ENCODE results near the gene DEFB123.
"Not testable (repeated sequence)": the region's sequence is repeated elsewhere in the genome, so short reads cannot be mapped to it uniquely, and the experiment has no call there.

The DEFB123 gene

GRCh38 chr20:31440012-31440659, at the start of gene DEFB123:
Gene DEFB123, plus strand, starts transcription at chr20:31440632. Its CDS starts 67 bp downstream, at chr20:31440699.
- Histone ChIP-seq H3K4me1 (ENCODE audit: control insufficient read depth, low read depth, low read length) (no peaks in the 10 kb centered on the region), H3K36me3 (ENCODE audit: control insufficient read depth, low read depth, low read length) (no peaks in the 10 kb centered on the region), H3K9me3 (ENCODE audit: control insufficient read depth, low read depth, low read length) (peaks cover 56% of the 10 kb centered on the region), H3K27ac (ENCODE audit: low read length) (no peak within 1 kb of the TSS), H3K9ac (ENCODE audit: low read length) (no peak within 1 kb of the TSS), H3K27me3 (ENCODE audit: control insufficient read depth, insufficient read depth, low read length) (no peaks in the 10 kb centered on the region), H3K4me3 (ENCODE audit: low read length) (no peak within 1 kb of the TSS)

- H3K27ac ChIP-seq (ENCODE audit: low read length) = no peak overlapping the region
- no peaks in the 10 kb centered on the region for H3K27me3 ChIP-seq (ENCODE audit: control insufficient read depth, insufficient read depth, low read length)
- peaks cover 52% of the 10 kb centered on the region for H3K9me3 ChIP-seq (ENCODE audit: control insufficient read depth, low read depth, low read length)
- H3K9ac ChIP-seq (ENCODE audit: low read length) = no peak overlapping the region
- H3K36me3 ChIP-seq (ENCODE audit: control insufficient read depth, low read depth, low read length) = no peaks in the 10 kb centered on the region
- H3K4me1 ChIP-seq (ENCODE audit: control insufficient read depth, low read depth, low read length) = no peaks in the 10 kb centered on the region
- H3K4me3 ChIP-seq (ENCODE audit: low read length) = no peak overlapping the region
Measured at GRCh38 chr20:31392836-31393235, 47.6 kb upstream of the DEFB123 start.

- H3K27ac ChIP-seq (ENCODE audit: low read length) = no peak overlapping the region
Measured at GRCh38 chr20:31394900-31395299, 45.5 kb upstream of the DEFB123 start.

GRCh38 chr20:31403886-31404285, 36.5 kb upstream of the DEFB123 start:
- no peaks in the 10 kb centered on the region for H3K36me3 ChIP-seq (ENCODE audit: control insufficient read depth, low read depth, low read length)
- H3K9me3 ChIP-seq (ENCODE audit: control insufficient read depth, low read depth, low read length) = peaks cover 68% of the 10 kb centered on the region
- H3K27me3 ChIP-seq (ENCODE audit: control insufficient read depth, insufficient read depth, low read length) = no peaks in the 10 kb centered on the region
- no peak overlapping the region for H3K9ac ChIP-seq (ENCODE audit: low read length)
- H3K4me1 ChIP-seq (ENCODE audit: control insufficient read depth, low read depth, low read length) = no peaks in the 10 kb centered on the region
- H3K27ac ChIP-seq (ENCODE audit: low read length) = no peak overlapping the region
- no peak overlapping the region for H3K4me3 ChIP-seq (ENCODE audit: low read length)

More at GRCh38 chr20:31394900-31395299, 45.5 kb upstream of the DEFB123 start:
- no peaks in the 10 kb centered on the region for H3K27me3 ChIP-seq (ENCODE audit: control insufficient read depth, insufficient read depth, low read length)
- no peaks in the 10 kb centered on the region for H3K36me3 ChIP-seq (ENCODE audit: control insufficient read depth, low read depth, low read length)
- peaks cover 48% of the 10 kb centered on the region for H3K9me3 ChIP-seq (ENCODE audit: control insufficient read depth, low read depth, low read length)
- H3K4me3 ChIP-seq (ENCODE audit: low read length) = no peak overlapping the region
- no peaks in the 10 kb centered on the region for H3K4me1 ChIP-seq (ENCODE audit: control insufficient read depth, low read depth, low read length)
- no peak overlapping the region for H3K9ac ChIP-seq (ENCODE audit: low read length)

GRCh38 chr20:31406115-31406514, 34.3 kb upstream of the DEFB123 start, which contains the start of gene DEFB121:
Gene DEFB121, minus strand, starts transcription at chr20:31406215. Its CDS starts 63 bp downstream, at chr20:31406152.
- H3K27ac ChIP-seq (ENCODE audit: low read length) = no peak within 1 kb of the TSS
- H3K4me1 ChIP-seq (ENCODE audit: control insufficient read depth, low read depth, low read length) = no peaks in the 10 kb centered on the region
- H3K27me3 ChIP-seq (ENCODE audit: control insufficient read depth, insufficient read depth, low read length) = no peaks in the 10 kb centered on the region
- no peak within 1 kb of the TSS for H3K4me3 ChIP-seq (ENCODE audit: low read length)
- no peak within 1 kb of the TSS for H3K9ac ChIP-seq (ENCODE audit: low read length)
- H3K9me3 ChIP-seq (ENCODE audit: control insufficient read depth, low read depth, low read length) = peaks cover 66% of the 10 kb centered on the region
- H3K36me3 ChIP-seq (ENCODE audit: control insufficient read depth, low read depth, low read length) = no peaks in the 10 kb centered on the region

GRCh38 chr20:31410011-31410410, 30.4 kb upstream of the DEFB123 start:
- Histone ChIP-seq H3K4me1 (ENCODE audit: control insufficient read depth, low read depth, low read length) (no peaks in the 10 kb centered on the region), H3K27me3 (ENCODE audit: control insufficient read depth, insufficient read depth, low read length) (no peaks in the 10 kb centered on the region), H3K27ac (ENCODE audit: low read length) (no peak overlapping the region), H3K36me3 (ENCODE audit: control insufficient read depth, low read depth, low read length) (no peaks in the 10 kb centered on the region), H3K4me3 (ENCODE audit: low read length) (no peak overlapping the region), H3K9me3 (ENCODE audit: control insufficient read depth, low read depth, low read length) (peaks cover 71% of the 10 kb centered on the region), H3K9ac (ENCODE audit: low read length) (no peak overlapping the region)

- no peaks in the 10 kb centered on the region for H3K36me3 ChIP-seq (ENCODE audit: control insufficient read depth, low read depth, low read length)
- H3K4me3 ChIP-seq (ENCODE audit: low read length) = no peak overlapping the region
- no peak overlapping the region for H3K9ac ChIP-seq (ENCODE audit: low read length)
- H3K27ac ChIP-seq (ENCODE audit: low read length) = no peak overlapping the region
- H3K9me3 ChIP-seq (ENCODE audit: control insufficient read depth, low read depth, low read length) = peaks cover 62% of the 10 kb centered on the region
- H3K27me3 ChIP-seq (ENCODE audit: control insufficient read depth, insufficient read depth, low read length) = no peaks in the 10 kb centered on the region
- H3K4me1 ChIP-seq (ENCODE audit: control insufficient read depth, low read depth, low read length) = no peaks in the 10 kb centered on the region
Measured at GRCh38 chr20:31414381-31414780, 26.1 kb upstream of the DEFB123 start.

GRCh38 chr20:31415653-31416052, 24.8 kb upstream of the DEFB123 start:
- no peak overlapping the region for H3K9ac ChIP-seq (ENCODE audit: low read length)
- H3K4me3 ChIP-seq (ENCODE audit: low read length) = no peak overlapping the region
- no peak overlapping the region for H3K27ac ChIP-seq (ENCODE audit: low read length)
- no peaks in the 10 kb centered on the region for H3K27me3 ChIP-seq (ENCODE audit: control insufficient read depth, insufficient read depth, low read length)
- H3K4me1 ChIP-seq (ENCODE audit: control insufficient read depth, low read depth, low read length) = no peaks in the 10 kb centered on the region
- H3K36me3 ChIP-seq (ENCODE audit: control insufficient read depth, low read depth, low read length) = no peaks in the 10 kb centered on the region
- H3K9me3 ChIP-seq (ENCODE audit: control insufficient read depth, low read depth, low read length) = peaks cover 62% of the 10 kb centered on the region

- Histone ChIP-seq H3K9ac (ENCODE audit: low read length) (no peak overlapping the region), H3K36me3 (ENCODE audit: control insufficient read depth, low read depth, low read length) (no peaks in the 10 kb centered on the region), H3K27me3 (ENCODE audit: control insufficient read depth, insufficient read depth, low read length) (no peaks in the 10 kb centered on the region), H3K27ac (ENCODE audit: low read length) (no peak overlapping the region), H3K9me3 (ENCODE audit: control insufficient read depth, low read depth, low read length) (peaks cover 49% of the 10 kb centered on the region), H3K4me1 (ENCODE audit: control insufficient read depth, low read depth, low read length) (no peaks in the 10 kb centered on the region), H3K4me3 (ENCODE audit: low read length) (no peak overlapping the region)
Measured at GRCh38 chr20:31418307-31418706, 22.1 kb upstream of the DEFB123 start.

- Histone ChIP-seq H3K4me1 (ENCODE audit: control insufficient read depth, low read depth, low read length) (no peaks in the 10 kb centered on the region), H3K27me3 (ENCODE audit: control insufficient read depth, insufficient read depth, low read length) (no peaks in the 10 kb centered on the region), H3K9ac (ENCODE audit: low read length) (no peak overlapping the region), H3K4me3 (ENCODE audit: low read length) (no peak overlapping the region), H3K36me3 (ENCODE audit: control insufficient read depth, low read depth, low read length) (no peaks in the 10 kb centered on the region), H3K27ac (ENCODE audit: low read length) (no peak overlapping the region), H3K9me3 (ENCODE audit: control insufficient read depth, low read depth, low read length) (peaks cover 25% of the 10 kb centered on the region)
Measured at GRCh38 chr20:31425797-31426196, 14.6 kb upstream of the DEFB123 start.

GRCh38 chr20:31426891-31427551, 13.4 kb upstream of the DEFB123 start:
- peaks cover 28% of the 10 kb centered on the region for H3K9me3 ChIP-seq (ENCODE audit: control insufficient read depth, low read depth, low read length)
- H3K4me1 ChIP-seq (ENCODE audit: control insufficient read depth, low read depth, low read length); H3K9ac ChIP-seq (ENCODE audit: low read length); H3K36me3 ChIP-seq (ENCODE audit: control insufficient read depth, low read depth, low read length); H3K4me3 ChIP-seq (ENCODE audit: low read length); H3K27me3 ChIP-seq (ENCODE audit: control insufficient read depth, insufficient read depth, low read length); H3K27ac ChIP-seq (ENCODE audit: low read length): not testable (repeated sequence)

GRCh38 chr20:31427576-31427975, 12.9 kb upstream of the DEFB123 start:
- not testable (repeated sequence) for H3K9ac ChIP-seq (ENCODE audit: low read length); H3K36me3 ChIP-seq (ENCODE audit: control insufficient read depth, low read depth, low read length); H3K27ac ChIP-seq (ENCODE audit: low read length); H3K27me3 ChIP-seq (ENCODE audit: control insufficient read depth, insufficient read depth, low read length); H3K4me3 ChIP-seq (ENCODE audit: low read length); H3K4me1 ChIP-seq (ENCODE audit: control insufficient read depth, low read depth, low read length)
- peaks cover 33% of the 10 kb centered on the region for H3K9me3 ChIP-seq (ENCODE audit: control insufficient read depth, low read depth, low read length)
